Stimulated activated CD8-positive, alpha-beta memory T cell treated with anti-CD3 and anti-CD28 coated beads, Interleukin-4, amount 100 ng/mL, for 24 hours (primary cell): Measurements from ENCODE around the gene MRPL55.

Source experiments
- DNase-seq: peaks from one replicate; pipeline ENCODE4 v3.0.0-alpha.2; 2020; ENCODE audit warnings: low read depth

MRPL55 gene

DNA sequence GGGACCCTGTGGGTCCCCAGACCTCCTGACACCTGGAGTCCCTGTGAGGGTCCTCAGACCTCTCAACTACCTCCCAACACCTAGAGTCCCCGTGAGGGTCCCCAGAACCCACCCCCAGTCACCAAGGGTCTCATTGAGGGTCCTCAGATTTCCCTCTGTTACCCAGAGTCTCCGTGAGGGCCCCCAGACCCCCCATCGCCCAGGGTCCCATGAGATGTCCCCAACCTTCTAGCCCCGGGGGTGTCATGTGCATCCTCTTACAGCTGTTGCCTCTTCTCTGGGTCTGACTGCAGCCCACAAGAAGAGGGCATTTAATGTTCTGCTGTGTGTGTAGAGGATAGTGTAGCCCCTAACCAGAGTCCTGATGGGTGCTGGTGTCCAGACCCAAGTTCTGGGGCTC, 38.7 kb upstream of the MRPL55 start:
- DNase-seq: no peak

GRCh38 chr1:228147151-228147693, 38.1 kb upstream of the MRPL55 start:
- no peak for DNase-seq

DNA sequence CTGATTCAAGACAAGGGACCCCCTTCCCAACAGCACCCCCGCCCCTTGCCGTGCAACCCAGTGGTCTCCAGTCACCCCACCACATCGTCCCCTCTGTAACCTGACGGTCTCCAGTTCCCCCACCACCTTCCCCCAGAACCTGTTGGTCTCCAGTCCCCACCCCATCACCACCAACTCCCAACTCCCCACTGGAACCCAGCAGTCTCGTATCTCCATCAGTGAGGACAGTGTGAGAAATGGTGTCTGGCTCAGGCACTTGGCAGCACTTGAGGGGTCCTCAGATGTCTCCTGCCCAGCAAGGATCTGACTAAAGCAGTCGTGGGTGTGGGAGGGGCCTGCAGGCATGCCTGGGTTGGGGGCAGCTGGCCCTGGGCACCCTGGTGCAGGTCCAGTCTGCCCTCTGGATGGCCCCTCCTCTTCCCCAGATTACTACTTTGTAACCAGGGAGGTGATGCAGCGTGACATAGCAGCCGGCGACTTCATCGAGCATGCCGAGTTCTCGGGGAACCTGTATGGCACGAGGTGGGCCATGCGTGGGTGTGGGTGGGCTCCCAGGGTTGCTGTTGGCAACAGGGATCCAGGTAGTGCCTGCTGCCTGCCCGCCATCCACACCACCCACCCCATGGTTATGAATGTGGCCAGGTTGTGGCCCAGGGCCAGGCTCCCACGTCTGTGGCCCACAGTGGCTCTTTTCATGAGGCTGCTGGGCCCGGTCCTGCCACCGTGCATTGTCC, 37.5 kb upstream of the MRPL55 start:
- no peak for DNase-seq

DNA sequence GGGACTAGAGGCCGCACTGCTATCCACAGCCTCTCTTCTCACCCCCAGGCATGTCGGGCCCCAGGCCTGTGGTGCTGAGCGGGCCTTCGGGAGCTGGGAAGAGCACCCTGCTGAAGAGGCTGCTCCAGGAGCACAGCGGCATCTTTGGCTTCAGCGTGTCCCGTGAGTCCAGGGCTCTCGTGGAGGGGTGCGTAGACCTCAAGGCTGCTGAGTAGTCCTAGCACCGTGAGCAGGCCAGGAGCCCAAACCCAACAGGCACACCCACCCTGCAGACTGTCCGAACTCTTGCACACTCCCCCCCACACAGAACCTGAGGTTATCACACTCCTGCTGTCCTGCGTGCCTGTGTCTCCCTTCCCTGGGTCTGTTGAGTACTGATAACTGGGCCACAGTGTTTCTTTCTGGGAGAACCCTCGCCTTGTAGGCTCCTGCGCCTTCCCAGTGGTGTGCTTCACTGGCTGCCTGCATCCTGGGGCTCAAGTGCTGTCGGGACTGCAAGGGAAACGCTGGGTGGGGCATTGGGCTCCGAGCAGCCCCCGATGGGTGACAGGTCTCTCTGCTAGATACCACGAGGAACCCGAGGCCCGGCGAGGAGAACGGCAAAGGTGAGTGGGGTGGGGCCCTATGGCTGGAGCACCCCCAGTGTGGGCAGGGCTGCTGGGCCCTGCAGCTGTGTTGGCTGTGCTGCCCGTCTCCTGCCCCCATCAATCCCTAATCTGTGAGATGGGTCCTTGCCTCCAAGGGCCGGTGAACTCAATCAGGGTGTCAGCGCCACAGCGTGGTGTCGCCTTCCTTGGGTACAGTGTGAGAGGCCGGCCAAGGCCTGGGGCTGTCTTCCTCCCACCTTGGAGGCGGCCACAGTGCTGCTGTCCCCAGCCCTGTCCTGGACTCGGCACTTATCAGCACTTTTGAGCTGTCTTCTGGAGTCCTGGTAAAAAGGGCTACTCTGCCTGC, 36.6 kb upstream of the MRPL55 start:
- no peak for DNase-seq

DNA sequence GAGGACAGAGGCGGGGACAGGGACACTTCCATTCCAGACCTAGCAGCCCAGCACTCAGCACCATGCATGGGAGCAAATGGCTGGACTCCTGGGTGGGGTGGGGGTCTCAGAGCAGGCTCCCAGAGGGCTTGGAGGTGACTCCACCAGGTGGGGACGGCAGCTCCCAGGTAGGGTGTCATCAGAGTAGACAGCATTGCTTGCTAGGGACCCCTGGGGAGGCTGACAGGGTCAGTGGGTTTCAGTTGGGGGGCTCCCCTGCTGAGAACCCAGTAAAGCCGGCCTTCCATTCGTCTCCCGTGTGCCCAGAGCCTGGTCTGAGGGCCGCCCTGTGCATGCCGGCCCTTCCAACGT, 35.9 kb upstream of the MRPL55 start:
- no peak for DNase-seq

- no peak for DNase-seq
Observed at GRCh38 chr1:228144193-228144992, 35.3 kb upstream of the MRPL55 start.

DNA sequence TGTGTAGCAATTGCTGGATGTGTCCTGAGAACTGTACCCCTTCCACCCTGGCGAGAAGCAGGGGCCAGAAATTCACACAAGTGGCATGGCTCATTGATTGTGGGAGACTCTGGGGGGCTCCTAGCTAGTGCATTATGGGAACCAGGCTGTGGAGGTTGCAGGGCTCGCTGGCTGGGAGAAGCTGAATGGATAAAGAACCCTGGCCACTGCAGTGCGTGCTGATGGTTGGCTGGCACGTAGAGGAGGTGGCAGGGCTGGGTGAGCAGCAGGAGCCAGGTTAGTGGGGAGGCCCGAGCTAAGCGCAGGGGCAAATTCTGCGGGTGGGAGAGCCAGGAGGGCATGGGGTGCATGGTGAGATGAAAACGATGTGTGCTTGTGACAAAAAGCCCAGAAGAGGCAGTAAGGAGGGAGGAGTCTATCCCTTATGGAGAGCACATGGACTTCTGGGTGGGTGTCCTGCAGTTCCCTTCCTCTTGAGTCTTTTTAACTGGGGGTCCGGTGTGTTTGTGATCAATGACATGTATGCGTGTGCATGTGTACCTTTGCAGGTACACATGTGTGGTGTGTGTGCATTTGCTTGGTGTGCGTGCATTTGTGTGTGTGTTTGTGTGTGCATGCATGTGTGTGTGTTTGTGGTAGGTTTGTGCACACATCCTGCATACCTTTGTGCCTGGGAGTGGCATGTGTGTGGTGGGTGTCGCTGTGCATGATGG, 34.5 kb upstream of the MRPL55 start:
- DNase-seq: no peak

DNA sequence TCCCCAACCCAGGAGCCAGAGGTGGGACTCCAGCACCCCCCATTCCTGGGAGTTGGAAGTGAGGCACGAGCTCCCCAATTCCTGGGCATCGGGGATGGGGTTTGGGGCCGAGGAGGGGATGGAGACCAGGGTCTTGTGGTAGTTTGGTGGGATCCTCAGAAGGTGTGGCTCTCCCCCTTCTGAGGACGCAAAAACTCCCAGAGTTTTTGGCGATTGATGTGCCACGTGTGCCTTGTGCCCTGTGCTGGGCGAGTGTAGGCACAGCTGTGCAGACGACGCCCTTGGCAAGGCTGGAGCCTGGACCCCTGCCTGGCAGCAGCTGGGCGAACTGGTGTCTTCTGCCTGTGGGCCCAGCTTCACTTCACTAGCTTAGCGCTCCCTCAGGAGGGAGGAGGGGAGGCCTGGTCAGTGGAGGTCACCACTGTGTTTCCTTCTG, 33.6 kb upstream of the MRPL55 start:
- no peak for DNase-seq

GRCh38 chr1:228142155-228142691, 33.1 kb upstream of the MRPL55 start:
- DNase-seq: no peak

DNA sequence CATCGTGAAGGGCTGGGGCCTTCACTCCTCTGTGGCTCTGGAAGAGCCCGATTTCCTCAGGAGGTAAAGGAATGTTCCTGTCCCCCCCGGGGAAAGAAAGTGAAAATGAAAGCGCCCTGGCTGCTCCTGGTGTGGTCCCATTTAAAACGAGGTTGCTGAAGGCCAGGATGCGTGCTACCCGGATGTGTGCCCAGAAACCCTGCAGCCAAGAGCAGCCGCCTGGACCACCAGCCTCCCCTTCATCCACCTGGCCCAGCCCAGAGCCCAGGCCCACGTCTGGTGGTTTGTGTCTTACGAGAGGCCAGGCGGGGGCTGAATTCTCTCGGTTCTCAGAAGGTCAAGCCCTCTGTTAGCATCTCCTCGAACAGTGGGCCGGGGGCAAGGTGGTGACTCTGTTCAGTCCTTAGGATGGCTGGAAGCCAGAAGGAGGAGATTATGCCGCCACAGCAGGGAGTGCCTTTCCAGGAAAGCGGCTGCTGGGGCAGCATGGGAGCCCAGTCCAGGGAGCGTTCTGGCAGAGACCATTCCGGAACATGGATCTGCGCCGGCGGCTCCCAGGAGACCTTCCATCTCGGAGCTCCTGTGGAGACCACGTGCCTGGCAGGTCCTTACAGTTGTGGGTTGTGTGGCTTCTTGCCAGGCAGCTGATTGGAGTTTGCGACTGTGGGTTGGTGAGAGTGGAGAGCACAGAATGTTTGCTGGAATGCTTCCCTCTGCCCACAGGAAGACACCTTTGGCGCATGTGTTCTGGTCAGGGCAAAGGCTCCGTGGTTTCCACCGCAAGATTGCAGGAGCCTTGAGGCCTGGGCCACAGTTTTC, 32.3 kb upstream of the MRPL55 start:
- no peak for DNase-seq

GRCh38 chr1:228140724-228141225, 31.7 kb upstream of the MRPL55 start:
- DNase-seq: no peak

GRCh38 chr1:228139931-228140723, 31.0 kb upstream of the MRPL55 start, which contains the start of gene GUK1:
GUK1 (plus strand) TSS chr1:228140279; CDS start chr1:228140303, 24 bp downstream.
- DNase-seq: peak; percentile 100

DNA sequence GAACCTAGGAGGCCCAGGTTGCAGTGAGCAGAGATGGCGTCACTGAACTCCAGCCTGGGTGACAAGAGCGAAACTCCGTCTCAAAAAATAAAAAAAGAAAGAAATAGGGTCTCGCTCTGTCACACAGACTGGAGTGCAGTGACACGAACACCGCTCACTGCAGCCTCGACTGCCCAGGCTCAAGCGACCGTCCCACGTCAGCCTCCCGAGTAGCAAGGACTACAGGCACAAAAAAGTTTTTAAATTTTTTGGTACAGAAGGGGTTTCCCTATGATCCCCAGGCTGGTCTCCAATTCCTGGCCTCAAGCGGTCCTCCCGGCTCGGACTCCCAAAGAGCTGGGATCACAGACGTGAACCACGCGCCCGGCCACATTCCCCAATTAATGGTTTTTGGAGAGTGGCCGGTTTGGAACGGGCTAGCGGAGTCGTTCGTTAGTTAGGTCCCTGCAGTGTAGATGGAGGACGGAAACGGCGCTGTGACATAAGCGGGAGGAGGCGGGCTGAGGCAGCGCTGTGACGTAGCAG, 30.4 kb upstream of the MRPL55 start:
- DNase-seq: no peak

DNA sequence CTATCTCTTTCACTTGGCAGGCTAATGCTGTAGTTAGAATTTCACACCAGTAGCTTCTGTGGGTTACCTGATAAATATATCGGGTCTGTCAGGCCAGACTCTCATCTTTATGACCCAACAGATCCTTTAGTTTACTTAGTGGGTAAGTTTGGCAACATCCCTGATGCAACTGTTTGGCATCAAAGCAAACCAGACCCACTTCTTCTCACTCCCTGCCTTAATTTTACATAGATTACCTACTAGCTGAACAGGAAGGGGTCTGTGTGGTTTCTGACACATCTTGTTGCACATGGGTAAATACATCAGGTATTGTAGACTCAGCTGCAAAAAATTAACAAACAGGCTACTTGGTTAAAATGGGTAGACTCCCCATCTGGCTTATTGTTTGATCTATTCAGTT, 27.8 kb upstream of the MRPL55 start:
- no peak for DNase-seq

- DNase-seq: no peak
Observed at GRCh38 chr1:228134591-228134990, 25.5 kb upstream of the MRPL55 start.

GRCh38 chr1:228131766-228132165, 22.7 kb upstream of the MRPL55 start:
- no peak for DNase-seq

DNA sequence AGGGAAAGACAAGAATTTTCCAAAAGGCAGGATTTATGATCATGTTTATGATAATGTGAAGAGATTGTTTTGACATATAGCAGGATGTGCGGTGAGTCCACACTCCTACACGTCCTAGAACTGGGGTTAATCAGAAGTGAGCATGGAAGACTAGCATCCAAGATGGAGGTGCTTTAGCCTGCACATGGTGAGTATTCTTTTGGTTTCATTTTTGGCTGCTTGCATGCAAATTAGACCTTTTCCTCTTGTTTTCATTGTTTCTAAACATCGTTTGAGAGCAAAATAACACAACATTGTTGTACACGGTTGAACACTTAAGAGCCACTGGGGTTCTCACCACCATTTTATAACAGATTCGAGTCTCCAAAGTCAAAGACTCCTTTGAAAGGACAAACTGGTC, 16.1 kb upstream of the MRPL55 start:
- DNase-seq: no peak

DNA sequence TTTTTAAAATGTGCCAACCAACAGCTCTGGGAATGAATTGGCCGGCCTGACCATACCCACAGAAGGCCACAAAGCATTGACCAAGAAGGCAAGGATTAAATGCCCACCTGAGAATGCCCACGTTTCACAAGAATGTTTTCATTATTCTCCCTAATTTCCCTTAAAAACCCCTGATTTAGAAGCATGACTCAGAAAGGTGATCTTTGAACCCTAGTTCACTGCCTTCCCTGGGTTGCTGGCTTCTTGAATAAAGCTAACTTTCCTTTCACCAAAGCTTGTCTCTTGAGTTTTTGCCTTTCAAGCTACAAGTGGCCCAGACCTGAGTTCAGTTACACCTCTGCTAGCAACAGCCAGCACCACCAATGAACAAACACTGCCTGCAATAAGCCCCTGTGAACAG, 14.4 kb upstream of the MRPL55 start:
- no peak for DNase-seq

- no peak for DNase-seq
Observed at GRCh38 chr1:228122921-228123441, 13.9 kb upstream of the MRPL55 start.
